OCI-LY7 (cell line): ENCODE results near the gene RAPGEF2. TPM values are rescaled to one million over a fixed set of nuclear protein-coding genes. Genes with fewer than 3 reads are reported as not detected.

Experiments
- BruUV-seq: library from RNA; stranded (reverse); fragments of 400-500 nt; replicated peaks from 2 replicates; lab custom pipeline; 2021; lab: Mats Ljungman, UMichigan
- CTCF ChIA-PET: fragments of 300-600 bp; sonication (Branson Sonifier 250); formaldehyde crosslinking; loops from one replicate; lab custom pipeline; 2022; ENCODE audit warnings: antibody characterized with exemption; ENCODE audit not compliant: unreplicated experiment; lab: Charles Lee
- POLR2A ChIA-PET: fragments of 300-600 bp; sonication (Branson Sonifier 250); formaldehyde crosslinking; loops from one replicate; lab custom pipeline; 2022; ENCODE audit warnings: antibody characterized with exemption; lab: Charles Lee
- DNase-seq: peaks from one replicate; pipeline ENCODE4 v3.0.0-alpha.2; 2015; ENCODE audit warnings: low spot score
- H2AFZ ChIP-seq: fragments of 200-600 bp; sonication (generic), shearing (Covaris generic); 2 replicates; pipeline ENCODE4 v1.6.1; 2014; ENCODE audit warnings: mild to moderate bottlenecking, antibody characterized with exemption, low read length, moderate library complexity
- H3K27ac ChIP-seq: fragments of 200-600 bp; sonication (generic); 2 replicates; pipeline ENCODE4 v1.5.1; 2014; ENCODE audit warnings: mixed run types, low read depth, mild to moderate bottlenecking, moderate library complexity, low read length, inconsistent platforms; ENCODE audit not compliant: poor library complexity, severe bottlenecking
- H3K36me3 ChIP-seq: fragments of 200-600 bp; sonication (generic); 2 replicates; pipeline ENCODE4 v1.6.1; 2014; ENCODE audit warnings: mild to moderate bottlenecking, antibody characterized with exemption, low read length, moderate library complexity, mixed read lengths; ENCODE audit not compliant: insufficient read depth
- H3K4me1 ChIP-seq: fragments of 200-600 bp; sonication (generic); 2 replicates; pipeline ENCODE4 v1.5.1; 2014; ENCODE audit warnings: mild to moderate bottlenecking, low read length; ENCODE audit not compliant: insufficient read depth, poor library complexity, severe bottlenecking
- H3K4me2 ChIP-seq: fragments of 200-600 bp; sonication (generic); 2 replicates; pipeline ENCODE4 v1.6.1; 2014; ENCODE audit warnings: mild to moderate bottlenecking, low read length
- H3K4me3 ChIP-seq: fragments of 200-600 bp; sonication (generic); 2 replicates; pipeline ENCODE4 v1.5.1; 2014; ENCODE audit warnings: mild to moderate bottlenecking, low read depth, low read length; ENCODE audit not compliant: poor library complexity, severe bottlenecking
- H3K79me2 ChIP-seq: fragments of 200-600 bp; sonication (generic); 2 replicates; pipeline ENCODE4 v1.6.1; 2016; ENCODE audit warnings: low read depth, mild to moderate bottlenecking, low read length, moderate library complexity, mixed read lengths; ENCODE audit not compliant: insufficient read depth
- H3K9me2 ChIP-seq: fragments of 200-600 bp; sonication (generic); 2 replicates; pipeline ENCODE4 v1.6.1; 2016; ENCODE audit warnings: mild to moderate bottlenecking, low read length, mixed read lengths; ENCODE audit not compliant: insufficient read depth
- H3K9me3 ChIP-seq: fragments of 200-600 bp; sonication (generic); 2 replicates; pipeline ENCODE4 v1.6.1; 2014; ENCODE audit warnings: mild to moderate bottlenecking, mixed run types, low read length, mixed read lengths
- H4K20me1 ChIP-seq: fragments of 200-600 bp; sonication (generic); 2 replicates; pipeline ENCODE4 v1.6.1; 2014; ENCODE audit warnings: mild to moderate bottlenecking, antibody characterized with exemption, low read length, moderate library complexity, mixed read lengths; ENCODE audit not compliant: insufficient read depth
- EZH2phosphoT487 ChIP-seq: fragments of 200-600 bp; sonication (generic); IDR thresholded peaks from 2 replicates; pipeline ENCODE4 v1.6.1; 2018; ENCODE audit warnings: low read depth, borderline replicate concordance, mild to moderate bottlenecking, mixed run types, antibody characterized with exemption, low read length, moderate library complexity, mixed read lengths
- intact Hi-C: fragments of 100-400 bp; cut with micrococcal nuclease; formaldehyde crosslinking; loops from one replicate; pipeline ENCODE4 v1.10.0; 2022; ENCODE audit not compliant: unreplicated experiment
- total RNA-seq, 2 experiments: library from RNA; depleted of rRNA in 1 of 2; stranded (reverse); fragments of >200 nt in 1 of 2; shearing (Covaris generic) in 1 of 2; gene quantifications; 2 replicates each; pipeline ENCODE4 v1.2.3, GENCODE V29; 2014 to 2022
- TF ChIP-seq, protein P1 (sequence below): fragments of 200-600 bp; sonication (generic); conservative IDR thresholded peaks from 2 replicates; pipeline ENCODE4 v1.5.1; 2014; ENCODE audit warnings: mild to moderate bottlenecking, antibody characterized with exemption, low read length, moderate library complexity, mixed read lengths

Gene RAPGEF2
- total RNA-seq, 2 experiments from 2014 or later, result 4.6 to 6.5 TPM

DNA sequence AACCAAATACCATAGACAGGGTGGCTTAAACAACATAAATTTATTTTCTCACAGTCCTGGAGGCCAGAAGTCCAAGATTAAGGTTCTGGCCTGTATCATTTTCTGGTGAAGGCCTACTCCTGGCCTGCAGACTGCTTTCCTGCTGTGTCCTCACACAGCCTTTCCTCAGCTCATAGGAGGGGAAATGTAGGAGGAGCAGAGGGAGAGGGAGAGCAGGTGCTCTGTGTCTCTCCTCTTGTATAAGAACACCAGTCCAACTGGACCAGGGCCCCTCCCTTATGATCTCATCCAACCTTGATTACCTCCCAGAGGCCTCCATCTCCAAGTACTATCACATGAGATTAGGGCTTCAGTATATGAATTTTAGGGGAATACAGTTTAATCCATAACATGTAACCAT lies 34.3 kb downstream of the RAPGEF2 start:
- POLR2A ChIA-PET, result interaction anchor here (1.2 kb wide), 1 partner anchor 17 kb away, joined by 5 read pairs; no protein-coding TSS in a partner anchor
- no peaks in the 10 kb centered on the region for H3K36me3 ChIP-seq
- no peak overlapping the region for H2AFZ ChIP-seq
- intact Hi-C loops, result no loop called here
- no peaks in the 10 kb centered on the region for H3K4me1 ChIP-seq
- no peak overlapping the region for H3K27ac ChIP-seq
- H3K4me3 ChIP-seq, result no peak overlapping the region
- no TSS peak for BruUV-seq
- no peaks in the 10 kb centered on the region for H4K20me1 ChIP-seq
- CTCF ChIA-PET, result no interaction called here
- TF ChIP-seq EZH2phosphoT487, result no peak
- TF ChIP-seq, protein P1, sequence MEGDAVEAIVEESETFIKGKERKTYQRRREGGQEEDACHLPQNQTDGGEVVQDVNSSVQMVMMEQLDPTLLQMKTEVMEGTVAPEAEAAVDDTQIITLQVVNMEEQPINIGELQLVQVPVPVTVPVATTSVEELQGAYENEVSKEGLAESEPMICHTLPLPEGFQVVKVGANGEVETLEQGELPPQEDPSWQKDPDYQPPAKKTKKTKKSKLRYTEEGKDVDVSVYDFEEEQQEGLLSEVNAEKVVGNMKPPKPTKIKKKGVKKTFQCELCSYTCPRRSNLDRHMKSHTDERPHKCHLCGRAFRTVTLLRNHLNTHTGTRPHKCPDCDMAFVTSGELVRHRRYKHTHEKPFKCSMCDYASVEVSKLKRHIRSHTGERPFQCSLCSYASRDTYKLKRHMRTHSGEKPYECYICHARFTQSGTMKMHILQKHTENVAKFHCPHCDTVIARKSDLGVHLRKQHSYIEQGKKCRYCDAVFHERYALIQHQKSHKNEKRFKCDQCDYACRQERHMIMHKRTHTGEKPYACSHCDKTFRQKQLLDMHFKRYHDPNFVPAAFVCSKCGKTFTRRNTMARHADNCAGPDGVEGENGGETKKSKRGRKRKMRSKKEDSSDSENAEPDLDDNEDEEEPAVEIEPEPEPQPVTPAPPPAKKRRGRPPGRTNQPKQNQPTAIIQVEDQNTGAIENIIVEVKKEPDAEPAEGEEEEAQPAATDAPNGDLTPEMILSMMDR, result no peak
- no peak for DNase-seq
- H3K4me2 ChIP-seq, result no peak overlapping the region
- H3K79me2 ChIP-seq, result no peaks in the 10 kb centered on the region
- H3K9me3 ChIP-seq, result no peaks in the 10 kb centered on the region
- no peaks in the 10 kb centered on the region for H3K9me2 ChIP-seq

- no peak for DNase-seq
- H3K9me3 ChIP-seq, result no peaks in the 10 kb centered on the region
- ChIA-PET CTCF (no interaction called here), POLR2A (interaction anchor here (0.6 to 1.2 kb wide), 3 partner anchors 16 to 418 kb away, joined by 3 to 5 read pairs (median 4); no protein-coding TSS in a partner anchor)
- H3K27ac ChIP-seq, result no peak overlapping the region
- no peak for TF ChIP-seq EZH2phosphoT487
- TF ChIP-seq, protein P1, result no peak
- no TSS peak for BruUV-seq
- H3K4me3 ChIP-seq, result no peak overlapping the region
- no peak overlapping the region for H2AFZ ChIP-seq
- H3K9me2 ChIP-seq, result no peaks in the 10 kb centered on the region
- no peaks in the 10 kb centered on the region for H4K20me1 ChIP-seq
- H3K4me1 ChIP-seq, result no peaks in the 10 kb centered on the region
- H3K36me3 ChIP-seq, result no peaks in the 10 kb centered on the region
- no peak overlapping the region for H3K4me2 ChIP-seq
- intact Hi-C loops, result no loop called here
- no peaks in the 10 kb centered on the region for H3K79me2 ChIP-seq
Observed at GRCh38 chr4:159138436-159138835, 35.6 kb downstream of the RAPGEF2 start.

- Histone ChIP-seq H3K9me2 (no peaks in the 10 kb centered on the region), H3K4me1 (no peaks in the 10 kb centered on the region), H3K79me2 (no peaks in the 10 kb centered on the region), H3K4me2 (no peak overlapping the region), H3K4me3 (no peak overlapping the region), H3K9me3 (no peaks in the 10 kb centered on the region), H4K20me1 (no peaks in the 10 kb centered on the region), H3K27ac (no peak overlapping the region), H2AFZ (no peak overlapping the region), H3K36me3 (no peaks in the 10 kb centered on the region)
- POLR2A ChIA-PET, result no interaction called here
- intact Hi-C loops, result no loop called here
- no TSS peak for BruUV-seq
- no peak for DNase-seq
- CTCF ChIA-PET, result no interaction called here
- TF ChIP-seq EZH2phosphoT487, result no peak
- TF ChIP-seq, protein P1, result no peak
Observed at GRCh38 chr4:159141193-159141592, 38.3 kb downstream of the RAPGEF2 start.
